ENCODE measurements around the gene EFHC1.
A peak's percentile ranks its signal among the peaks of the same experiment; 100 is the strongest.

The EFHC1 gene

DNA sequence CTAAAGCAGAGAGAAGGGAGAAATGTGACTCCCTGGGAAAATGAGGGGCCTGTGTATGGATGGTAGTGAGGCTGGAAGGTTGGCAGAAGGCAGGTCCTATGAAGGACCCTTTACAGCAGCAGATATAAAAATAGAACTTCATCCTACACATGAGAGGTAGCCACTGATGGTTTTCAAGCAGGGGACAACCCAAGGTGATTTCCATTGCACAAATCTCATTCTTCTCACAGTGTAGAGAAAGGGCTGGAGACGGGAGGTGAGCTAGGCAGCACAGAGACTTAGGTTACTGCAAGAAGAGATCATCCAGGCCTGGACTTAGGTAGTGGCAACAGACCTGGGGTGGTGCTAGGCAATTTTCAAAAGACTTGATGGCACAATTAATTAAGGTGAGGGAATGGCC is 126.0 kb downstream of the EFHC1 start:
- Mint-ChIP-seq H3K4me3 (no peak overlapping the region), H3K36me3 (ENCODE audit: low read depth) (peaks cover 4% of the 10 kb centered on the region), H3K27ac (no peak overlapping the region), H3K27me3 (ENCODE audit: low read depth) (no peaks in the 10 kb centered on the region), H3K9me3 (no peaks in the 10 kb centered on the region), H3K4me1 (peaks cover 66% of the 10 kb centered on the region)
- TF ChIP-seq, protein P1, sequence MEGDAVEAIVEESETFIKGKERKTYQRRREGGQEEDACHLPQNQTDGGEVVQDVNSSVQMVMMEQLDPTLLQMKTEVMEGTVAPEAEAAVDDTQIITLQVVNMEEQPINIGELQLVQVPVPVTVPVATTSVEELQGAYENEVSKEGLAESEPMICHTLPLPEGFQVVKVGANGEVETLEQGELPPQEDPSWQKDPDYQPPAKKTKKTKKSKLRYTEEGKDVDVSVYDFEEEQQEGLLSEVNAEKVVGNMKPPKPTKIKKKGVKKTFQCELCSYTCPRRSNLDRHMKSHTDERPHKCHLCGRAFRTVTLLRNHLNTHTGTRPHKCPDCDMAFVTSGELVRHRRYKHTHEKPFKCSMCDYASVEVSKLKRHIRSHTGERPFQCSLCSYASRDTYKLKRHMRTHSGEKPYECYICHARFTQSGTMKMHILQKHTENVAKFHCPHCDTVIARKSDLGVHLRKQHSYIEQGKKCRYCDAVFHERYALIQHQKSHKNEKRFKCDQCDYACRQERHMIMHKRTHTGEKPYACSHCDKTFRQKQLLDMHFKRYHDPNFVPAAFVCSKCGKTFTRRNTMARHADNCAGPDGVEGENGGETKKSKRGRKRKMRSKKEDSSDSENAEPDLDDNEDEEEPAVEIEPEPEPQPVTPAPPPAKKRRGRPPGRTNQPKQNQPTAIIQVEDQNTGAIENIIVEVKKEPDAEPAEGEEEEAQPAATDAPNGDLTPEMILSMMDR (IDR thresholded peaks at IDR 0.05; ENCODE audit: unreplicated experiment in 3 of 3): no peak

DNA sequence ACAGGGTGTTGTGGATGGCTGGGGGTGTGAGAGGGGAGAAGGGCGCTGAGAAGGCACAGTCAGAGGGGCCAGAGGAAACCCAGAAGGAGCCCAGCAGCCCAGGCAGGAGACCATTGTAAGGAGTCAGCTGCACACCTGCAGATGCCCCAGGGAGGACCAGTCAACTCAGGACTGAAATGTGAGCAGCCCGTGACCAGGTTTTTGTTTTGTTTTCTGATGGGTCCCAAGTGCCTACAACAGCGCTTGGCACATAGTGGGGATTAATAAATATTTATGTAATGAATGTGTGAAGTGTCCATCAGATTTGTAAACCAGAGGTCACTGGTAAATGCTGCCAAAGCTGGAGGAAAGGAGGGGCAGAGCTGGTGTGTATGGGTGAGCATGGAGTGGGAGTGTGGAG is 126.5 kb downstream of the EFHC1 start:
- Mint-ChIP-seq H3K27me3 (ENCODE audit: low read depth) (no peaks in the 10 kb centered on the region), H3K4me3 (peak overlapping the region in 1 of 3 experiments; percentile 24), H3K9me3 (no peaks in the 10 kb centered on the region), H3K4me1 (peaks cover 71% of the 10 kb centered on the region), H3K36me3 (ENCODE audit: low read depth) (peaks cover 4% of the 10 kb centered on the region), H3K27ac (peak overlapping the region; percentile 19 to 35 (median 20))
- TF ChIP-seq, protein P1 (IDR thresholded peaks at IDR 0.05; ENCODE audit: unreplicated experiment in 3 of 3): no peak

DNA sequence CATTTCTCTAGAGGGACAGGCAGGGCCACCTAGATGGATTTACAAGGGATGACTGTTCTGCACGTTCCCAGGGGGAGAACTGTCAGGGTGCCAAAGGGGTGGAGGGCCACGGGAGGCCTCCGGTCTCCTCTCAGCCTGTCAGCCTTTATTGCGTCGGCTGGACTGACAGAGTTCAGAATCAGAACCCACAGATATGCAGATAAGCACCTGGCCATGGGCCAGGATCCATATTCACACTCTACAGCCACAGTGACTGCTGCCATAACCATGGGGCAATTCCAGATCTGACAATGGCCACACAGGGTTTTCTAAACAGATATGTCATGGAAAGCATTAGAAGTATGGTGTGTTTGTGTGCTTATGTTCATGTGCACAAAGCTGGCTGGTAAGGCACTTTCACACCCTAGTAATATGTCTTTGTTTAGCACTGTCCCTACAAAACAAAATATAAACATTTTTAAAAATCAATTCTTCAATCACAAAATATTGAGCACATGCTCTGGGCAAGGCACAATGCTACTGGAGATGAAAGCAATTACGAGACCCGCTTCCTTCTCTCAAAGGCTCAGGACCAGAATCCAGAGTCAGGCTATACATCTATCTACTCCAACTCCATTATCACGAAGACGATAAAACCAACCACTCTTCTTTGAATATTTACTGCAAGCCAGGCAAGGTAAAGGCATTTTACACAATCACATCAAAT is 127.7 kb downstream of the EFHC1 start:
- H3K9me3 Mint-ChIP-seq: no peaks in the 10 kb centered on the region
- no peaks in the 10 kb centered on the region for H3K27me3 Mint-ChIP-seq (ENCODE audit: low read depth)

DNA sequence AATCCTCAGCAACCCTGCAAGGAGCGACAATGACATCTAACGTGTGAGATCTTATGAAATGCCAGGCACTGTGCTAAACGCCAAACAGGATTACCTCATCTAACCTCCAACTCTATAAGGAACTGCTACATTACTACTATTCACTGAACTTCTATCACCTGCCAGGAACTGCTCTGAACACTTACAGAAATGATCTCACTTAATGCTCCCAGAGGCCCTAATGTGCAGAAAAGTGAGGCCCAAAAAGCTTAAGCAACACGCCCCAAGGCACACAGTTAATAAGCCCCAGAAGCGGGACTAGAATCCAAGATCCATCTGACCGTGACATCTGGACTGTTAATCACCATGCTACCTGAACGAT is 128.2 kb downstream of the EFHC1 start:
- H3K36me3 Mint-ChIP-seq (ENCODE audit: low read depth): peaks cover 4% of the 10 kb centered on the region

More for the DNA sequence above, 127.7 kb downstream of the EFHC1 start:
- Mint-ChIP-seq H3K36me3 (ENCODE audit: low read depth) (peaks cover 4% of the 10 kb centered on the region), H3K4me1 (peaks cover 82% of the 10 kb centered on the region), H3K27ac (peak overlapping the region in 2 of 3 experiments; percentile 27 to 28), H3K4me3 (no peak overlapping the region)
- TF ChIP-seq, protein P1 (IDR thresholded peaks at IDR 0.05; ENCODE audit: unreplicated experiment in 3 of 3): no peak

DNA sequence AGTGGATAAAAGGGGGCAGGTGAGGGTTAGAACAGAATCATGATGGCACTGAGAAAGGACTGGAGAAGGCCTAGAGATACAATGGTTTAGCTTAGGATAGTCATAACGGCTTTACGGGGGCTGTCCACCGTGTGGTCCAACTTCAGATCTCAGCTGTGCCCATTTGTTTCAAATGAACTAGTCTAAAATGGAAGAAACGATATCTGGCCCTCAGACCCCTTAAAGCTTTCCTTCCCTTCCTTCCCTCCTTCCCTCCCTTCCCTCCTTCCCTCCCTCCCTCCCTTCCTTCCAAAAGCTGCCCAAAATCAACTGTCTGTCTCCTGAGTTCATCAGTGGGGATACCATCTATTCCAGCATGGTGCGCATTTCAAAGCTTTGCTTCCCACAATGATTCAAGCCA is 128.9 kb downstream of the EFHC1 start:
- Mint-ChIP-seq H3K4me1 (peaks cover 82% of the 10 kb centered on the region), H3K9me3 (no peaks in the 10 kb centered on the region), H3K27me3 (ENCODE audit: low read depth) (no peaks in the 10 kb centered on the region), H3K27ac (peak overlapping the region in 2 of 3 experiments; percentile 75 to 82), H3K36me3 (ENCODE audit: low read depth) (peaks cover 4% of the 10 kb centered on the region), H3K4me3 (no peak overlapping the region)
- TF ChIP-seq, protein P1 (IDR thresholded peaks at IDR 0.05; ENCODE audit: unreplicated experiment in 3 of 3): no peak

More for the DNA sequence above, 128.2 kb downstream of the EFHC1 start:
- Mint-ChIP-seq H3K4me3 (no peak overlapping the region), H3K27me3 (ENCODE audit: low read depth) (no peaks in the 10 kb centered on the region), H3K9me3 (no peaks in the 10 kb centered on the region), H3K27ac (peak overlapping the region in 2 of 3 experiments; percentile 27 to 28), H3K4me1 (peaks cover 82% of the 10 kb centered on the region)
- TF ChIP-seq, protein P1 (IDR thresholded peaks at IDR 0.05; ENCODE audit: unreplicated experiment in 3 of 3): no peak

DNA sequence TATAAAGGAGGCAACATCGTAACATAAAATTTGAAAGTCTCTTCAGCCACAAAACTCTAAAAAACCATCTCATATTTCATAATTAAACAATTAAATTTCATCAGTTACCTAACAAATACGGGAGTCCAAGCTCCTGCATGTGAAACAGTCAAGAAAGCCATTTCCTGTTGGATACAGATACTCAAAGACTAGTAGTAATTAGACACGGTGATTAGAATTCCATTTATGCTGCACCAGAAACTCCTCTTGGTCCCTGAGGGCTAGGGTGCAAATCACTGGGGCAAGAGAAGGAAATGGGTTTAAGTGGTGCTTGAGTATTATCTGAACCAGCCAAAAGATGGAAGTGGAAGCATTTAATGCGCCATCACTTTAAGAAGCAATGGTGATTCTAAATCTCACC is 129.3 kb downstream of the EFHC1 start:
- TF ChIP-seq, protein P1 (IDR thresholded peaks at IDR 0.05; ENCODE audit: unreplicated experiment in 3 of 3): no peak
- peak overlapping the region; percentile 63 to 82 (median 75) for H3K27ac Mint-ChIP-seq
- H3K9me3 Mint-ChIP-seq: no peaks in the 10 kb centered on the region
- H3K27me3 Mint-ChIP-seq (ENCODE audit: low read depth): no peaks in the 10 kb centered on the region
- peaks cover 4% of the 10 kb centered on the region for H3K36me3 Mint-ChIP-seq (ENCODE audit: low read depth)
- no peak overlapping the region for H3K4me3 Mint-ChIP-seq
- H3K4me1 Mint-ChIP-seq: peaks cover 78% of the 10 kb centered on the region
